Panc1 (cell line): Measurements from ENCODE around the gene RBM19.

Experiments
- POLR2AphosphoS5 ChIP-seq: IDR thresholded peaks from 2 replicates; pipeline ENCODE4 v1.6.1; 2012; ENCODE audit warnings: mild to moderate bottlenecking, low read depth, low read length, moderate library complexity
- TCF7L2 ChIP-seq: IDR thresholded peaks from 2 replicates; pipeline ENCODE4 v1.6.1; 2011; ENCODE audit warnings: mild to moderate bottlenecking, low read depth, low read length, inconsistent platforms
- TF ChIP-seq, protein P1 (sequence below), 2 experiments: IDR thresholded peaks; 2 replicates each; pipeline ENCODE4 v1.6.1; 2011 to 2012; ENCODE audit warnings: low read depth in 2 of 2, control low read depth in 1 of 2, low read length in 1 of 2, mild to moderate bottlenecking in 1 of 2, moderate library complexity in 1 of 2; ENCODE audit not compliant: insufficient read depth in 1 of 2
- TF ChIP-seq, protein P2 (sequence below): fragments of 450-650 bp; IDR thresholded peaks from 2 replicates; pipeline ENCODE4 v1.5.1; 2017; ENCODE audit warnings: mild to moderate bottlenecking

DNA sequence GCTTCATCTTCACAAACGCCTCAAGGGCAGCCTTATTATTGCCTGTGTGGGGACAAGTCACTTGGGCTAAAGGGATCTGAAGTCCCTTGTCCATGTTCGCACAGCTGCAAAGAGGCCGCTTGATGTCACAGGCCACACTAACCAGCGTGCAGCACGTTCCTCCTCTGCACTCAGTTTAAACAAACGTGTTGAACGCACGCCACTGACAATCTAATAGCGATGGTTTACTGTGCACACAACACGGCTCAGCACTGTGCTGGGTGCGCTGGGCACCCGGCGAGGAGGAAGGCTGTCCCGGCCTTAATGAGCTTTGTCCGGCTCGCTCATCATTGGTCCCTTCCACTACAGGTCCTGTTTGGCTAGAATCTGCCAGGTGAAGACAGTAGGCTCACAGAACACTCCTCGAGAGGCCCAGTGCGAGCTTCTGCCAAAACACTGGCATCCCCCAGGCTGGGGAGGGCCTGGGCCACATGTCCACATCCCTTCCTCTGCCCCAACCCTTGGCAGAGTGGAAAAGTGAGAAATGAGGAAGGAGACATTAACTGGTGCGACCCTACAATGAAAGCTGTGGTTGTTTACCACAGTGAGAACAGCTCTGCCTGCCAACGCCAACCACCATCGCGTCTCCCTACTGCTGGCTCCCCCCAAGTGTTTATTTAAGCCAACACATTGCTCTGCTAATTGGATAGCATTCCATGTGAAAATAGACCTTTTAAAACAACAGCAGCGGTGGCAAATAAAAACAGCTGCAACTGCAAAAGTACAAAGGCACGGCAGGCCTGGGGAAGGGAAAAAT is 113.2 kb downstream of the RBM19 start:
- no peak for TF ChIP-seq POLR2AphosphoS5
- TF ChIP-seq, protein P1, sequence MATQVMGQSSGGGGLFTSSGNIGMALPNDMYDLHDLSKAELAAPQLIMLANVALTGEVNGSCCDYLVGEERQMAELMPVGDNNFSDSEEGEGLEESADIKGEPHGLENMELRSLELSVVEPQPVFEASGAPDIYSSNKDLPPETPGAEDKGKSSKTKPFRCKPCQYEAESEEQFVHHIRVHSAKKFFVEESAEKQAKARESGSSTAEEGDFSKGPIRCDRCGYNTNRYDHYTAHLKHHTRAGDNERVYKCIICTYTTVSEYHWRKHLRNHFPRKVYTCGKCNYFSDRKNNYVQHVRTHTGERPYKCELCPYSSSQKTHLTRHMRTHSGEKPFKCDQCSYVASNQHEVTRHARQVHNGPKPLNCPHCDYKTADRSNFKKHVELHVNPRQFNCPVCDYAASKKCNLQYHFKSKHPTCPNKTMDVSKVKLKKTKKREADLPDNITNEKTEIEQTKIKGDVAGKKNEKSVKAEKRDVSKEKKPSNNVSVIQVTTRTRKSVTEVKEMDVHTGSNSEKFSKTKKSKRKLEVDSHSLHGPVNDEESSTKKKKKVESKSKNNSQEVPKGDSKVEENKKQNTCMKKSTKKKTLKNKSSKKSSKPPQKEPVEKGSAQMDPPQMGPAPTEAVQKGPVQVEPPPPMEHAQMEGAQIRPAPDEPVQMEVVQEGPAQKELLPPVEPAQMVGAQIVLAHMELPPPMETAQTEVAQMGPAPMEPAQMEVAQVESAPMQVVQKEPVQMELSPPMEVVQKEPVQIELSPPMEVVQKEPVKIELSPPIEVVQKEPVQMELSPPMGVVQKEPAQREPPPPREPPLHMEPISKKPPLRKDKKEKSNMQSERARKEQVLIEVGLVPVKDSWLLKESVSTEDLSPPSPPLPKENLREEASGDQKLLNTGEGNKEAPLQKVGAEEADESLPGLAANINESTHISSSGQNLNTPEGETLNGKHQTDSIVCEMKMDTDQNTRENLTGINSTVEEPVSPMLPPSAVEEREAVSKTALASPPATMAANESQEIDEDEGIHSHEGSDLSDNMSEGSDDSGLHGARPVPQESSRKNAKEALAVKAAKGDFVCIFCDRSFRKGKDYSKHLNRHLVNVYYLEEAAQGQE (IDR thresholded peaks at IDR 0.05; ENCODE audit: insufficient read depth in 1 of 2, low read depth in 2 of 2, low read length in 1 of 2) = no peak
- TF ChIP-seq, protein P2, sequence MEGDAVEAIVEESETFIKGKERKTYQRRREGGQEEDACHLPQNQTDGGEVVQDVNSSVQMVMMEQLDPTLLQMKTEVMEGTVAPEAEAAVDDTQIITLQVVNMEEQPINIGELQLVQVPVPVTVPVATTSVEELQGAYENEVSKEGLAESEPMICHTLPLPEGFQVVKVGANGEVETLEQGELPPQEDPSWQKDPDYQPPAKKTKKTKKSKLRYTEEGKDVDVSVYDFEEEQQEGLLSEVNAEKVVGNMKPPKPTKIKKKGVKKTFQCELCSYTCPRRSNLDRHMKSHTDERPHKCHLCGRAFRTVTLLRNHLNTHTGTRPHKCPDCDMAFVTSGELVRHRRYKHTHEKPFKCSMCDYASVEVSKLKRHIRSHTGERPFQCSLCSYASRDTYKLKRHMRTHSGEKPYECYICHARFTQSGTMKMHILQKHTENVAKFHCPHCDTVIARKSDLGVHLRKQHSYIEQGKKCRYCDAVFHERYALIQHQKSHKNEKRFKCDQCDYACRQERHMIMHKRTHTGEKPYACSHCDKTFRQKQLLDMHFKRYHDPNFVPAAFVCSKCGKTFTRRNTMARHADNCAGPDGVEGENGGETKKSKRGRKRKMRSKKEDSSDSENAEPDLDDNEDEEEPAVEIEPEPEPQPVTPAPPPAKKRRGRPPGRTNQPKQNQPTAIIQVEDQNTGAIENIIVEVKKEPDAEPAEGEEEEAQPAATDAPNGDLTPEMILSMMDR = no peak
- TF ChIP-seq TCF7L2 = no peak
